Trophoblast cell (in vitro differentiated cells and primary cell): ENCODE results near the gene OTUD6A.
A peak's percentile ranks its signal among the peaks of the same experiment; 100 is the strongest.

Experiments used
- DNase-seq, 2 donors: peaks; one replicate each; pipeline ENCODE4 v3.0.0-alpha.2; 2016
- H2AFZ ChIP-seq: 2 replicates; pipeline ENCODE4 v1.6.1; 2013; ENCODE audit warnings: low read length, moderate library complexity, mild to moderate bottlenecking; ENCODE audit not compliant: insufficient read depth, poor library complexity
- H2AK5ac ChIP-seq: 2 replicates; pipeline ENCODE4 v1.6.1; 2013; ENCODE audit warnings: mild to moderate bottlenecking, low read length
- H2BK120ac ChIP-seq: 2 replicates; pipeline ENCODE4 v1.6.1; 2013; ENCODE audit warnings: low read length, mild to moderate bottlenecking, moderate library complexity; ENCODE audit not compliant: insufficient read depth, poor library complexity
- H2BK12ac ChIP-seq: 2 replicates; pipeline ENCODE4 v1.6.1; 2013; ENCODE audit warnings: mild to moderate bottlenecking, low read length, moderate library complexity
- H2BK5ac ChIP-seq: 2 replicates; pipeline ENCODE4 v1.6.1; 2013; ENCODE audit warnings: low read length, low read depth, moderate library complexity, mild to moderate bottlenecking; ENCODE audit not compliant: poor library complexity
- H3K14ac ChIP-seq: 2 replicates; pipeline ENCODE4 v1.6.1; 2013; ENCODE audit warnings: mild to moderate bottlenecking, low read length
- H3K18ac ChIP-seq: 2 replicates; pipeline ENCODE4 v1.6.1; 2013; ENCODE audit warnings: mild to moderate bottlenecking, low read length
- H3K23ac ChIP-seq: 2 replicates; pipeline ENCODE4 v1.6.1; 2013; ENCODE audit warnings: low read length
- H3K27ac ChIP-seq: 2 replicates; pipeline ENCODE4 v1.5.1; 2013; ENCODE audit warnings: low read depth, mild to moderate bottlenecking, inconsistent platforms, low read length, moderate library complexity
- H3K27me3 ChIP-seq: 2 replicates; pipeline ENCODE4 v1.6.1; 2013; ENCODE audit warnings: inconsistent platforms, mild to moderate bottlenecking, low read length, moderate library complexity; ENCODE audit not compliant: insufficient read depth
- H3K36me3 ChIP-seq, 2 experiments: 1 replicate in 1 of 2; 2 replicates in 1 of 2; pipeline ENCODE4 v1.6.1; 2013; ENCODE audit warnings: low read length in 2 of 2, mild to moderate bottlenecking in 2 of 2, moderate library complexity in 1 of 2; ENCODE audit not compliant: insufficient read depth in 2 of 2, control insufficient read depth in 1 of 2
- H3K4ac ChIP-seq: 2 replicates; pipeline ENCODE4 v1.6.1; 2013; ENCODE audit warnings: low read depth, mild to moderate bottlenecking, low read length, moderate library complexity
- H3K4me1 ChIP-seq, 2 experiments: 1 replicate in 1 of 2; 2 replicates in 1 of 2; pipeline ENCODE4 v1.6.1; 2013; ENCODE audit warnings: low read length in 2 of 2, mild to moderate bottlenecking in 2 of 2, moderate library complexity in 1 of 2; ENCODE audit not compliant: insufficient read depth in 2 of 2, control insufficient read depth in 1 of 2
- H3K4me2 ChIP-seq: 2 replicates; pipeline ENCODE4 v1.6.1; 2013; ENCODE audit warnings: inconsistent platforms, mild to moderate bottlenecking, low read length, moderate library complexity
- H3K4me3 ChIP-seq: 2 replicates; pipeline ENCODE4 v1.5.1; 2013; ENCODE audit warnings: mild to moderate bottlenecking, low read depth, low read length, inconsistent platforms
- H3K79me1 ChIP-seq: one replicate; pipeline ENCODE4 v1.6.1; 2013; ENCODE audit warnings: low read length
- H3K79me2 ChIP-seq: 2 replicates; pipeline ENCODE4 v1.6.1; 2013; ENCODE audit warnings: low read length, mild to moderate bottlenecking; ENCODE audit not compliant: control insufficient read depth, insufficient read depth, poor library complexity
- H3K9ac ChIP-seq: 2 replicates; pipeline ENCODE4 v1.6.1; 2013; ENCODE audit warnings: mild to moderate bottlenecking, low read length
- H3K9me3 ChIP-seq: 2 replicates; pipeline ENCODE4 v1.6.1; 2013; ENCODE audit warnings: low read depth, mild to moderate bottlenecking, control low read depth, inconsistent platforms, low read length; ENCODE audit not compliant: insufficient read depth
- H4K12ac ChIP-seq: 2 replicates; pipeline ENCODE4 v1.6.1; 2013; ENCODE audit warnings: low read depth, mild to moderate bottlenecking, low read length, moderate library complexity
- H4K8ac ChIP-seq: 2 replicates; pipeline ENCODE4 v1.6.1; 2013; ENCODE audit warnings: low read depth, mild to moderate bottlenecking, low read length, moderate library complexity
- H4K91ac ChIP-seq: one replicate; pipeline ENCODE4 v1.6.1; 2013; ENCODE audit warnings: low read depth, mild to moderate bottlenecking, low read length, moderate library complexity
- WGBS: extraction: QIAGEN DNeasy Blood & Tissue Kit; methylation state at CpG from one replicate; pipeline ENCODE4 v1.1.7; 2013; ENCODE audit warnings: missing lambda C conversion rate; ENCODE audit not compliant: insufficient read length, insufficient coverage; ENCODE audit errors: extremely low coverage; 5-methylcytosine and 5-hydroxymethylcytosine counted together

The OTUD6A gene

GRCh38 chrX:70034646-70035045 is 27.6 kb upstream of the OTUD6A start:
- H4K91ac ChIP-seq = no peak overlapping the region
- no peak overlapping the region for H3K14ac ChIP-seq
- DNase-seq = no peak
- H3K79me2 ChIP-seq = no peaks in the 10 kb centered on the region
- no peaks in the 10 kb centered on the region for H3K79me1 ChIP-seq
- H4K12ac ChIP-seq = no peak overlapping the region
- H3K27ac ChIP-seq = no peak overlapping the region
- no peaks in the 10 kb centered on the region for H3K27me3 ChIP-seq
- H3K4me2 ChIP-seq = no peak overlapping the region
- H2BK120ac ChIP-seq = no peak overlapping the region
- no peak overlapping the region for H4K8ac ChIP-seq
- no peak overlapping the region for H3K9ac ChIP-seq
- H3K18ac ChIP-seq = no peak overlapping the region
- H2BK5ac ChIP-seq = no peak overlapping the region
- WGBS = no CpG with 5 or more reads among the region's 4 CpGs
- no peaks in the 10 kb centered on the region for H3K4me1 ChIP-seq
- no peak overlapping the region for H2AK5ac ChIP-seq
- no peak overlapping the region for H3K4ac ChIP-seq
- H3K9me3 ChIP-seq = no peaks in the 10 kb centered on the region
- no peak overlapping the region for H2BK12ac ChIP-seq
- no peak overlapping the region for H3K23ac ChIP-seq
- H3K36me3 ChIP-seq = no peaks in the 10 kb centered on the region
- H2AFZ ChIP-seq = no peak overlapping the region
- no peak overlapping the region for H3K4me3 ChIP-seq

- Histone ChIP-seq H3K4ac (no peak overlapping the region), H3K9me3 (no peaks in the 10 kb centered on the region), H3K4me3 (no peak overlapping the region), H2BK120ac (no peak overlapping the region), H2BK5ac (no peak overlapping the region), H4K8ac (no peak overlapping the region), H3K36me3 (no peaks in the 10 kb centered on the region), H3K79me2 (no peaks in the 10 kb centered on the region), H3K79me1 (no peaks in the 10 kb centered on the region), H2BK12ac (no peak overlapping the region), H3K14ac (no peak overlapping the region), H4K12ac (no peak overlapping the region), H3K4me1 (no peaks in the 10 kb centered on the region), H2AK5ac (no peak overlapping the region), H3K4me2 (no peak overlapping the region), H2AFZ (no peak overlapping the region), H3K27me3 (no peaks in the 10 kb centered on the region), H3K27ac (no peak overlapping the region), H3K18ac (no peak overlapping the region), H4K91ac (no peak overlapping the region), H3K9ac (no peak overlapping the region), H3K23ac (no peak overlapping the region)
- WGBS = no CpG with 5 or more reads among the region's 2 CpGs
- DNase-seq = no peak
Measured at GRCh38 chrX:70038515-70038914, 23.7 kb upstream of the OTUD6A start.

- Histone ChIP-seq H3K36me3 (no peaks in the 10 kb centered on the region), H3K4me1 (no peaks in the 10 kb centered on the region), H3K14ac (no peak overlapping the region), H2AK5ac (no peak overlapping the region), H3K18ac (no peak overlapping the region), H3K23ac (no peak overlapping the region), H2BK12ac (no peak overlapping the region), H2AFZ (no peak overlapping the region), H3K4me3 (no peak overlapping the region), H3K27ac (no peak overlapping the region), H2BK120ac (no peak overlapping the region), H3K79me1 (no peaks in the 10 kb centered on the region), H3K9me3 (no peaks in the 10 kb centered on the region), H4K12ac (no peak overlapping the region), H3K4ac (no peak overlapping the region), H4K91ac (no peak overlapping the region), H3K27me3 (no peaks in the 10 kb centered on the region), H2BK5ac (no peak overlapping the region), H3K9ac (no peak overlapping the region), H3K4me2 (no peak overlapping the region), H3K79me2 (no peaks in the 10 kb centered on the region), H4K8ac (no peak overlapping the region)
- no peak for DNase-seq
- no CpG with 5 or more reads among the region's 1 CpG for WGBS
Measured at GRCh38 chrX:70038951-70039350, 23.3 kb upstream of the OTUD6A start.

- no peak overlapping the region for H2BK12ac ChIP-seq
- no peak overlapping the region for H4K12ac ChIP-seq
- no peak overlapping the region for H3K18ac ChIP-seq
- H3K4me3 ChIP-seq = no peak overlapping the region
- no peaks in the 10 kb centered on the region for H3K4me1 ChIP-seq
- H3K9me3 ChIP-seq = no peaks in the 10 kb centered on the region
- no peak overlapping the region for H2BK5ac ChIP-seq
- H4K91ac ChIP-seq = no peak overlapping the region
- H2BK120ac ChIP-seq = no peak overlapping the region
- H3K27ac ChIP-seq = no peak overlapping the region
- DNase-seq = peak in 1 of 2 donors; percentile 18
- no peak overlapping the region for H3K4me2 ChIP-seq
- no peak overlapping the region for H4K8ac ChIP-seq
- no peak overlapping the region for H3K23ac ChIP-seq
- H3K36me3 ChIP-seq = no peaks in the 10 kb centered on the region
- H3K27me3 ChIP-seq = no peaks in the 10 kb centered on the region
- H3K9ac ChIP-seq = no peak overlapping the region
- WGBS = no CpG with 5 or more reads among the region's 2 CpGs
- no peaks in the 10 kb centered on the region for H3K79me2 ChIP-seq
- H3K4ac ChIP-seq = no peak overlapping the region
- no peaks in the 10 kb centered on the region for H3K79me1 ChIP-seq
- no peak overlapping the region for H2AFZ ChIP-seq
- H3K14ac ChIP-seq = no peak overlapping the region
- H2AK5ac ChIP-seq = no peak overlapping the region
Measured at GRCh38 chrX:70039758-70040157, 22.5 kb upstream of the OTUD6A start.
